AG08396 (cell line): ENCODE data around the gene FAH.

Experiments
- DNase-seq: peaks from one replicate; pipeline ENCODE4 v3.0.0; 2012; ENCODE audit warnings: low spot score, mixed read lengths

FAH gene

DNA sequence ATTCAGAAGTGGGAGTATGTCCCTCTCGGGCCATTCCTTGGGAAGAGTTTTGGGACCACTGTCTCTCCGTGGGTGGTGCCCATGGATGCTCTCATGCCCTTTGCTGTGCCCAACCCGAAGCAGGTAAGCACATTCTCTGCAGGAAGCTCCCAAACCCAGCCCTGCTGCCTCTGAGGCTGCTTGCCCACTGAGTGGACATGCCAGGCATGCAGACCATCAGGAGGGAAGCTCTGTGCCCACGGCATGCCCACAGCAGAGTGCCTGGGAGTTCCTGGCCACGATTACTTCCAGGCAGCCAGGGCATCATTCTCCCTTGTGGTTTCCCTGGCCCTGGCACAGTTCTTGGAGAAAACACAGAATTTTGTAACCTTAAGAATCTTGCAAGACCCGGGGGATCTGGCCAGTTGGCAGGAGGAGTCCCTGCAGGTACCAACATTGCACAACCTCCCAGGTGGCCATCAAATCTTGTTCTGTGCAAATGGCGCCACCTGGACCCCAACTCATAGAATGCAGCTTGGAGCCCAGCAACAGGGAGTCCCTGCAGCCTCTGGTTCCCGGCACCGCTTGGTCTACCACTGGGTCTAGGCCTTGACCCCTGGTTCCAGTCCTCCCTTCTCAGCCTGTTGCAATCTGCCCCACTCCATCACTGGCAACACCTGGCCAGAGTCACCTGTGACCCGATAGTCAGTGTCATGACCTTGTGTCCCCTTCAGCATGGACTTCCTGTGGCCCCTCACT, 20.4 kb downstream of the FAH start:
- peak; percentile 23 for DNase-seq

DNA sequence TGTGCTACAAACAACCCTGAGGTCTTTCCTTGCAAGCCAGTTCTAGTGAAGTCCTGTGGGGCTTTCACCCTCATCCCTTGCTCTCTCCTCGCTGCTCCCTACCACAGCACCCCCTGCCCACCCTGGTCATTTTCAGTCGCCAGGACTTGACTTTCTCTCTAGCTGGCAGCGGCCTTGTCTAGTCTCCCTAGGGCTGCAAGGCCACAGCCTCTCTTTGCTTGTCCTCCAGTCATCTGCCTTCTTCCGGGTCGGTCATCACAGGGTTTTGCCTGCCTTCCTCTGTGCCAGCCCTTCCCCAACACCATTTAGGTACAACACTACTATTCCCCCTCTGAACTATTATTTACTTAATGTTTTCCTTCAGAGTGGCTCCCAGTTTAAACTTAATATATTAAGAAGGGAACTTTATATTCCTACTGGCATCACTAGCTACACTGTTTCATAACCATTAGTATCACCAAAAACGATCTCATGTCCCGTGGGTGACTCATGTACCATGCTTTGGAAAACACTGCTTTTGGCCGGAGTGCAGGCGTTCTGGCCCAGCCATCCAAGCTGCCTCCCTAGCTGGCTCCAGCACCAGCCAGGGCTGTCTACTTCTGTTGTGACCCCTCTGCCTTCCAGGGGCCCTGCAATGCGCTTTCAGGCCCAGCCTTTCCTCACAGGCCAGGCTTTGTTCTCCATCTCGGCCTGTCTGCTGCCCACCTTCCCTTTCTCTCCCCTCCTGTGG, 21.4 kb downstream of the FAH start:
- DNase-seq, result peak; percentile 75

GRCh38 chr15:80175436-80175835, 22.6 kb downstream of the FAH start:
- DNase-seq, result no peak

- no peak for DNase-seq
Measured at GRCh38 chr15:80176443-80176842, 23.6 kb downstream of the FAH start.

DNA sequence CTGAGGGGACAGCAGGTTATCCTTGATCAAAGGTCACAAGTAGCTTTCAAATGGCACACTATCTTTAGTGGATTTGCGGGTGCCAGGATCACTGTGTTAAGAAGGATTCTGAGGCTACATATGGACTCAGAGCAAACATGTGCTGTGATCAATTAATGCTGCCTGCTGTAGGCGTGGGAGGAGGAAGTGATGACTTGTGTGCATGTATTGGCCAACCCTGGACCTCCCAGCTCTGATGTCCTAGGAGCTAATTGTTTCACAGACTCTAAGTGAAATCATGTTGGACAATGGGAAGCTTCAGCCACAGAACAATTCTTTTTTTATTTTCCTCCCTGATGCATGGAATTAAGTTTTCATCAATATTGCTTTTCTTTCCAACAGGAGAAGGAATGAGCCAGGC, 24.4 kb downstream of the FAH start:
- no peak for DNase-seq

- peak; percentile 81 for DNase-seq
Measured at GRCh38 chr15:80179025-80179759, 26.4 kb downstream of the FAH start.

DNA sequence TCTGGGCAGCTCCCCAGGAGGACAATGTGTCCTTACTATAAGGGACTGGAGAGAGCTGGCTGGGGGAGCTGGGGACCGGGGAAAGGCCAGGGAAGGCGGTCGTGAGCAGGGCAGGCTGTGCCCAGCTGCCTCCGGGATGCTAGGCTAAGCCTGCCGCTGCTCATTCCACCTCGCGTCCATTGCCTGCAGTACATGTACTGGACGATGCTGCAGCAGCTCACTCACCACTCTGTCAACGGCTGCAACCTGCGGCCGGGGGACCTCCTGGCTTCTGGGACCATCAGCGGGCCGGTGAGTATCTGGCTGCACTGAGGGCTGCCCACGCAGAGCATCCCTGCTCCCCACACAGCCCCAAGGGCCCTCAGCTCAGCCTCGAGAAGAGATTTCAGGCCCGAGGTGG, 27.1 kb downstream of the FAH start:
- no peak for DNase-seq

DNA sequence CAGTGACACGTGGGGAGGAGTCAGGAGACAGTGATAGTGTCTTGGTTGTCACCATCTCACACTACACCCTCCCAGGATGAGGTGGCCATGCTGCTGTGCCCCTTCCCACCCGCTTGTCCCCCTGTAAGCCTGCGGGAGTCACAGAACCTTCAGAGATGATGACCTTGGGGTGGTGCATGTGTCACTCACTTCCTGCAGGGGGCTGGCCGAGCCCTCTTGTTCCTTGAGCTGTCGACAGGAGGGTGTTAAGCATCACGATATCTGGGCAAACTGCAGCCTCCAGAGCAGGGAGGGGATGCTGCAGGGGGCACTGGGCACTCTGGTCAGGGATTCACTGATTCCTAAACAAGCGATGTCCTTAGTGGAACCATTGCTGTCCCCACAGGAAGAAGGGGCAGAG, 27.7 kb downstream of the FAH start:
- DNase-seq, result no peak

DNA sequence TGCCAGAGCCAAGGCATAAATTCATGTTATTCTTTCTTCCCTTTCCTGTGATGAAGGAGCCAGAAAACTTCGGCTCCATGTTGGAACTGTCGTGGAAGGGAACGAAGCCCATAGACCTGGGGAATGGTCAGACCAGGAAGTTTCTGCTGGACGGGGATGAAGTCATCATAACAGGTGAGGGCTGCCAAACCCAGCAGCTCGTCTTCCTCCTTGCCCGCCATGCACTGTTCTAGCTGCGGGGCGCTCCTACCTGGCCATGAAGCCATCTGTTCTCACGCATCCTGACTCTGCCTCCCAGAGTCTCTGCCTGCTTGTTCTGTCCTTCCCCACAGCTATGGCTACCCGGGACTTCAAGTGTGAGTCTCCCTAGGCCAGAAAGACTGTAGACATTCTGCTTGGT, 28.2 kb downstream of the FAH start:
- no peak for DNase-seq

DNA sequence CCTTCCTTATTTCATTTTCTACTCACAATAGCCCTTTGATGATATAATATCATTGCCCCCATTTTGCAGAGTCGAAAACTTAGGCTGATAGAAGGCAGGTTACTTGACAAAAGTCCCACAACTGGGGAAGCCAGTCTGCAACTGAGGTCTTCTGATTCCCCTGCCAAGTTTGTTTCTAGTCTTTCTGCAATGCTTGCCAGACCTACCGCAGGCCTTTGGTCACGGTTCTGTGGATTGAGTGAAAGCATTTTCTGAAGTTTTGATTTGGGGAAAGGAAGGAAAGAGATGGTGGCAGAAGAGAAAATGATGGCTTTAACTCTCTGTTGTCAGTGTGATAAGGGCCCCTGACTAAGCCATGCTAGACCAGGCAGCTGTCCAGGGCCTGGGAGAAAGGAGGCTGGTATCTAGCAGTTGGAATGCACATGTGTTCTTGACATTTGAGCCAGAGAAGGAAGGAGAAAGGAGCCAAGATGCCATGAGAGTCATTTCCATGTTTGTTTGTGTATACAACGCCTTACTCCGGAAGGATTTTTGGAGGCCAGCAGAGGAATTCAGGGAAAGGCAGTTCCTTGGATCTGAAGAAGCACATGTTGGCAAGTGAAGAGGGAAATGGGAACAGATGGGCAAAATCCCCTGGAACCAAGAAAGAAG, 29.9 kb downstream of the FAH start:
- DNase-seq, result peak; percentile 80

- DNase-seq, result no peak
Measured at GRCh38 chr15:80183306-80183705, 30.5 kb downstream of the FAH start.

DNA sequence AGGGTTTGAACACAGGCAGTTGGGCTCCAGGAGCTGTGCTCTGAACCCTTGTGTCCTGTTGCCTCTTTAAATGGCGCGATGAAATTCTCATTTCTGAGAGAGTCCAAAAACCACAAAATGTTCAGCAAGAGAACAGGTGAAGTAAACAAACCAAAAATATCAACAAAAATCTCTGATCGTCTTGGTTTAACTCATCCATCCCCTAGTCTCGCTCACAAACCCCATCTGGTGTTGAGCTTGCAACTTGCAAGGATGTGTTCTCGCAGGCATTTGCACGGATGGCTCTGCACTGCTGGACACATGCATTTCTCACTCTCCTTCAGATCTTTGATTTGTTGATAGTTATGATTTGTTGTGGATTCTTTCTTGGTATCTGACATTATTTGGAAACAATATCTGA, 31.1 kb downstream of the FAH start:
- peak; percentile 43 for DNase-seq

GRCh38 chr15:80184554-80184953, 31.8 kb downstream of the FAH start:
- no peak for DNase-seq

- DNase-seq, result no peak
Measured at GRCh38 chr15:80185152-80185551, 32.4 kb downstream of the FAH start.

DNA sequence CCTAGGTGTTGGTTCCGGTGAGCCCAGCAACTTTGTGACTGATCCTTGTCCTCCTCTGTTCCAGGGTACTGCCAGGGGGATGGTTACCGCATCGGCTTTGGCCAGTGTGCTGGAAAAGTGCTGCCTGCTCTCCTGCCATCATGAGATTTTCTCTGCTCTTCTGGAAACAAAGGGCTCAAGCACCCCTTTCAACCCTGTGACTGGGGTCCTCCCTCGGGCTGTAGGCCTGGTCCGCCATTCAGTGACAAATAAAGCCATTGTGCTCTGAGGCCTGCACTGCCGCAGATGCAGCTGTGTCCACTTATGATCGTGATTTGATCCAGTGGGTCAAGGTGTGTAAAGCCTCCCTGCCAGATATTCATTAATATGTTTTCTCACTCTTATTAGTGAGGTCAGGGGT, 33.3 kb downstream of the FAH start:
- DNase-seq, result no peak

- no peak for DNase-seq
Measured at GRCh38 chr15:80186597-80186996, 33.8 kb downstream of the FAH start.

DNA sequence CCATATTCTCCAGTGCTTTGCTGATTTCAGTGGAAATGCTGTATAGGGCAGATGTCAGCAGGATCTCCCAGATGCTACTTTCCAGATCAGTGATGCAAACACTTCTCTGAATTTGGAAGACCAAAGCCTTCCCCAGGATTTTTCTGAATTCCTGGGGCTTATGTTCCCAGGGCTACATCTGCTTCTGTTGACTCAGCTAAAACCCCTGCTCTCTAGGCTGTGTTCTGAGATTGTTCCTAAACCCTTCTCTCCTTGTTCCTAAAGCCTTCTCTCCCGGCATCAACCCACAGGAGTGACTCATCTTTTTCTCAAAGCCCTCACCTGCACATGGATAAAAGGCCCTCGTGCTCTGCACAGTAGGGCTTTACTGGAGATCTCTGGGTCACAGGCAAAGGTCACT, 35.5 kb downstream of the FAH start:
- no peak for DNase-seq

DNA sequence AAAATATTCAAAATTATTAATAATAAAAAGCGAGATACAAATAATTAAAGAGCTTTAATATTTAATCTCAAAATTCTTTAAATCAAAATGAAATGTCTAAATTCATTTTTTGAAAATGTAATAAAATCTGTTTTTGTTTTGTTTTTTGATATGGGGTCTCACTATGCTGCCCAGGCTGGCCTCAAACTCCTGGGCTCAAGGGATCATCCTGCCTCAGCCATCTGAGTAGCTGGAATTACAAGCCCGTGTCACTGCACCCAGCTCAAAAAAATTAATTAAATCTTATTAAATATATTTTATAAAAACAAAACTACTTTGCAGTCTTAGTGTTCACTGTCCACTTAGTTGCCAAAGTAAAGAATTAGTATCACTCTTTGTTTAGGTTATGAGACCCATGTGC, 38.4 kb downstream of the FAH start:
- no peak for DNase-seq

GRCh38 chr15:80191897-80192595, 39.2 kb downstream of the FAH start:
- no peak for DNase-seq

DNA sequence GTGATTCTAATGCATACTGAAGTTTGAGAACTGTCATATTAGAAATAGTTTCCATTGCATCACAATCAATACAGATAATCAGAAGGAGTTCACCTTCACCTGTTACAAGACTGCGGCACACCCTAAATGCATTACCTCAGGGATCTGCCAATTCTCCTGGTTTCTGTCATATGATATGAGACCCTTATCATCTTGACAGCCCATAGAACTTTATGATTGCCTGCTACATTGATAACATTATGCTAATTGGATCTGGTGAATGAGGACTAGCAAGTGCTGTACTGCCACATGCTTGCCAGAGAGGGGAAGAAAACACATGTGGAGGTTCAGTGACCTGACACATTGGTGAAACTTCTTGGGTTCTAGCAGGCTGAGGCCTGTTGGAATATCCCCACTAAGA, 41.4 kb downstream of the FAH start:
- DNase-seq, result no peak

GRCh38 chr15:80194914-80195313, 42.1 kb downstream of the FAH start:
- no peak for DNase-seq

GRCh38 chr15:80199366-80199765, 46.6 kb downstream of the FAH start:
- no peak for DNase-seq
